IPS-15b (cell line): Measurements from ENCODE around the gene ABCG4.
A peak's percentile ranks its signal among the peaks of the same experiment; 100 is the strongest.
"Not testable (repeated sequence)": the region's sequence is repeated elsewhere in the genome, so short reads cannot be mapped to it uniquely, and the experiment has no call there.

Source experiments
- H3K27me3 ChIP-seq: one replicate; pipeline ENCODE4 v1.6.1; 2013; ENCODE audit warnings: low read length; ENCODE audit not compliant: control insufficient read depth, insufficient read depth
- H3K36me3 ChIP-seq: one replicate; pipeline ENCODE4 v1.6.1; 2013; ENCODE audit warnings: low read length; ENCODE audit not compliant: control insufficient read depth, insufficient read depth
- H3K4me1 ChIP-seq: one replicate; pipeline ENCODE4 v1.6.1; 2013; ENCODE audit warnings: mild to moderate bottlenecking, low read length; ENCODE audit not compliant: control insufficient read depth, insufficient read depth
- H3K4me3 ChIP-seq: one replicate; pipeline ENCODE4 v1.5.1; 2013; ENCODE audit warnings: low read depth, low read length
- H3K9ac ChIP-seq: one replicate; pipeline ENCODE4 v1.6.1; 2013; ENCODE audit warnings: low read depth, mild to moderate bottlenecking, low read length
- H3K9me3 ChIP-seq: one replicate; pipeline ENCODE4 v1.6.1; 2013; ENCODE audit warnings: mild to moderate bottlenecking, low read length; ENCODE audit not compliant: control insufficient read depth, insufficient read depth

ABCG4 gene

DNA sequence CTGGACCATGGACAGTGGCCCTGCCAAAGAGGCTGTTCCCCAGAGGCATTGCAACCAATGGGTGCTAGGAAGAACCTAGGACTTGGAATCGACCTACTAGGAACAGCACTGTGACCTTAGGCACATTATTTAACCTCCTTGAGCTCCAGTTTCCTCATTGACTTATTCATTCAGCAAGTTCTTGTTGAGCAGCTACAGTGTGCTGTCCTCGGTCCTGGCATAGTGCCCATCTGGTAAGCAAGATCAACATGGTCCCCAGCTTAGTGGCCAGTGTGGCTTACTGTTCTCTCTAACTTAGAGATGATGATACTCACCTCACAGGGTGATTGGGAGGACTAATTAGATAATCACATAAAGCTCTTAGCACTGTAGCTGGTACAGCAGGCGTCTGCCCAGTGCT, 8.2 kb downstream of the ABCG4 start:
- no peak overlapping the region for H3K9ac ChIP-seq

DNA sequence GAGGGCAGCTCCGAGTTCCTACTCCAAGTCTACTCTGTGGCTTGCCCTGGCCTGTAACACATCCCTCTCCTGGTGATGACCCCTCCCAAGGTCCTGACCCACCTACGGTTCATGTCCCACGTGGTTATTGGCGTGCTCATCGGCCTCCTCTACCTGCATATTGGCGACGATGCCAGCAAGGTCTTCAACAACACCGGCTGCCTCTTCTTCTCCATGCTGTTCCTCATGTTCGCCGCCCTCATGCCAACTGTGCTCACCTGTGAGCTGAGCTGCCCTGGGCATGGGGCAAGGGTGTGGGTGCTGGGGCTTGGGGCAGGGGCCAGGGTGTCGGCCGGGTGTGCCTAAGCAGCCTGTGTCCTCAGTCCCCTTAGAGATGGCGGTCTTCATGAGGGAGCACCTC, 9.6 kb downstream of the ABCG4 start:
- H3K4me1 ChIP-seq: no peaks in the 10 kb centered on the region
- H3K9ac ChIP-seq: no peak overlapping the region
- no peaks in the 10 kb centered on the region for H3K27me3 ChIP-seq
- no peak overlapping the region for H3K4me3 ChIP-seq
- H3K9me3 ChIP-seq: no peaks in the 10 kb centered on the region
- peaks cover 3% of the 10 kb centered on the region for H3K36me3 ChIP-seq

More for the DNA sequence above, 8.2 kb downstream of the ABCG4 start:
- Histone ChIP-seq H3K9me3 (no peaks in the 10 kb centered on the region), H3K4me3 (no peak overlapping the region), H3K27me3 (no peaks in the 10 kb centered on the region), H3K4me1 (no peaks in the 10 kb centered on the region), H3K36me3 (peaks cover 3% of the 10 kb centered on the region)

DNA sequence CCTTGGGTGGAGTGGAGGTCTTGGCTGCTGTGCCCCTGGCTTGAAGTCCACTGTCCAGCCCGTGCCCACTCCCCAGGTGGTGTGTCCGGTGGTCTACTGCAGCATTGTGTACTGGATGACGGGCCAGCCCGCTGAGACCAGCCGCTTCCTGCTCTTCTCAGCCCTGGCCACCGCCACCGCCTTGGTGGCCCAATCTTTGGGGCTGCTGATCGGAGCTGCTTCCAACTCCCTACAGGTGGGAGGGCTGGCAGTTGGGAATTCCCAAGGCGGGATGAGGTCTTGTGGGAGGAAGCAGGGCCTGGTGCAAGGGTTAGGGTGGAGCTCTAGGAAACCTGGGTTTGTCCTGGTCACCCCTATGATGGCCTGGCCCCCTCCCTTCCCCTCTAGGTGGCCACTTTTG, 11.3 kb downstream of the ABCG4 start:
- Histone ChIP-seq H3K9me3 (no peaks in the 10 kb centered on the region), H3K27me3 (no peaks in the 10 kb centered on the region), H3K9ac (no peak overlapping the region), H3K4me1 (no peaks in the 10 kb centered on the region), H3K36me3 (peaks cover 3% of the 10 kb centered on the region), H3K4me3 (no peak overlapping the region)

DNA sequence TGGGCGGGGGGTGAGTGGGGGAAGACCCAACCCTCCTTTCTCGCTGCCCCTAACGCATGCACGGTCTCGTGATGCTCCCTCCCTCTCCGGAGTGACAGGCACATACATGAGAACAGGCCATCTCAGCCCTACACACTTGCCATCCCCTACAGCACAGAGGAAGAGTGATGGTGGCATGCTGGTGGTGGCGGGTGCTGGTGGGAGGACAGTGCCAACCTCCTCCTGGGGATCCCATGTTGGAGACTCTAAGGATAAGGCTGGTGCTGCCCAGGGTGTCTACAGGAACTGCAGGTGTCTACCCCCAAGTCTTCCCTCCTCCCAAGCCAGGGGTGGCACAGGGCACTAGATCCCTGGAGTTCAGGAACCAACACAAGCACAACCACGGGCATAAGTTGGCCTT, 13.0 kb downstream of the ABCG4 start:
- peaks cover 3% of the 10 kb centered on the region for H3K4me1 ChIP-seq
- H3K9ac ChIP-seq: no peak overlapping the region
- no peaks in the 10 kb centered on the region for H3K9me3 ChIP-seq
- H3K36me3 ChIP-seq: peaks cover 3% of the 10 kb centered on the region
- H3K4me3 ChIP-seq: no peak overlapping the region
- H3K27me3 ChIP-seq: no peaks in the 10 kb centered on the region

DNA sequence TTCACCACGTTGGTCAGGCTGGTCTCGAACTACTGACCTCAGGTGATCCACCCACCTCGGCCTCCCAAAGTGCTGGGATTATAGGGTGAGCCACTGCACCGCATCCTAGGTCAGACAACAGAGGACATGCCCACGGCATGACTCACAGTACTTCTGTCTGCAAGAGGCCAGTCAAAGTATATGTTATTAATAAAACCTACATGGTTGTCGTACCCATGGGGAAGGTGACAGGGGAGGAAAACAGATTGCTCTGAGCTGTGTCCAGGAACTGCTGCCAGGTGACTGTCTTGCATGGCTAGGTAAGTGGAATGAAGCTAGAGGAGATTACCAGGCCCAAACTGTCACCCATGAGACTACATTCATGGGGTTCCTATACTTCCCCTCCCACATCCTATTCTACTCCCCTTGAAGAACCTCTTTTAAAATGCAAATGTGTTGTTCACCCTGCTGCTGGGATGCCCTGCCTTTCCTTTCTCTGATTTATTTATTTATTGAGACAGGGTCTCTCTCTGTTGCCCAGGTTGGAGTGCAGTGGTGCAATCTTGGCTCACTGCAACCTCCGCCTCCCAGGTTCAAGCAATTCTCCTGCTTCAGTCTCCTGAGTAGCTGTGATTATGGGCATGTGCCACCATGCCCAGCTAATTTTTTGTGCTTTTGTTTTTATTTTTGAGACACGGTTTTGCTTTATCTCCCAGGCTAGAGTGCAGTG, 17.7 kb downstream of the ABCG4 start:
- Histone ChIP-seq H3K4me1 (peaks cover 8% of the 10 kb centered on the region), H3K27me3 (no peaks in the 10 kb centered on the region), H3K9me3 (no peaks in the 10 kb centered on the region), H3K9ac (no peak overlapping the region), H3K4me3 (no peak overlapping the region), H3K36me3 (no peaks in the 10 kb centered on the region)

DNA sequence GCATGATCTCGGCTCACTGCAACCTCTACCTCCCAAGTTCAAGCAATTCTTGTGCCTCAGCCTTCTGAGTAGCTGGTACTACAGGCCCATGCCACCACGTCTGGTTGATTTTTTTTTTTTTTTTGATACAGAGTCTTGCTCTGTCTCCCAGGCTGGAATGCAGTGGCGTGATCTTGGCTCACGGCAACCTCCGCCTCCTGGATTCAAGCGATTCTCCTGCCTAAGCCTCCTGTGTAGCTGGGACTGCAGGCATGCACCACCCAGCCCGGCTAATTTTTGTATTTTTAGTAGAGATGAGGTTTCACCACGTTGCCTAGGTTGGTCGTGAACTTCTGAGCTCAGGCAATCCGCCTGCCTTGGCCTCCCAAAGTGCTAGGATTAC, 18.2 kb downstream of the ABCG4 start:
- H3K9ac ChIP-seq, H3K27me3 ChIP-seq, H3K4me1 ChIP-seq, H3K36me3 ChIP-seq, H3K9me3 ChIP-seq, H3K4me3 ChIP-seq: not testable (repeated sequence)

DNA sequence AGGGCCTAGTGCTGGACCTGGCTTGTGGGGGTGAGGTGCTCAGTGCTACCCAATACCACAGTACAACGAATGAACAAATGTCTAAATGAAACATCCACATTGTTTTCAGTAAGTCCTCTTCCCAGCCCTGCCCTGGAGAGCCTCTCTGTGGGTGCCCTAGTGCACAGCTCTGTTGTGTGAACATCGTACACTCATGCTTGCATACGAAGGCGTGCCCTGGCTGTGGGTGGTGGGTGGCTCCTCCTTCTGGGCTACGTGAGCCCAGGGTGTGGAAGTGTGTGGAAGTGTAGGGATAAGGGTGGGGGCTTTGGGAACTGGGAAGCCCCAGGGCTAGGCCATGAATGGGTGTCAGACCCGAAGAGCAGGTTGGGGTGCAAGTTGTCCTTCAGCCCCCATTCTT, 19.1 kb downstream of the ABCG4 start:
- Histone ChIP-seq H3K4me1 (peaks cover 8% of the 10 kb centered on the region), H3K4me3 (no peak overlapping the region), H3K9me3 (no peaks in the 10 kb centered on the region), H3K9ac (no peak overlapping the region), H3K36me3 (no peaks in the 10 kb centered on the region), H3K27me3 (no peaks in the 10 kb centered on the region)

DNA sequence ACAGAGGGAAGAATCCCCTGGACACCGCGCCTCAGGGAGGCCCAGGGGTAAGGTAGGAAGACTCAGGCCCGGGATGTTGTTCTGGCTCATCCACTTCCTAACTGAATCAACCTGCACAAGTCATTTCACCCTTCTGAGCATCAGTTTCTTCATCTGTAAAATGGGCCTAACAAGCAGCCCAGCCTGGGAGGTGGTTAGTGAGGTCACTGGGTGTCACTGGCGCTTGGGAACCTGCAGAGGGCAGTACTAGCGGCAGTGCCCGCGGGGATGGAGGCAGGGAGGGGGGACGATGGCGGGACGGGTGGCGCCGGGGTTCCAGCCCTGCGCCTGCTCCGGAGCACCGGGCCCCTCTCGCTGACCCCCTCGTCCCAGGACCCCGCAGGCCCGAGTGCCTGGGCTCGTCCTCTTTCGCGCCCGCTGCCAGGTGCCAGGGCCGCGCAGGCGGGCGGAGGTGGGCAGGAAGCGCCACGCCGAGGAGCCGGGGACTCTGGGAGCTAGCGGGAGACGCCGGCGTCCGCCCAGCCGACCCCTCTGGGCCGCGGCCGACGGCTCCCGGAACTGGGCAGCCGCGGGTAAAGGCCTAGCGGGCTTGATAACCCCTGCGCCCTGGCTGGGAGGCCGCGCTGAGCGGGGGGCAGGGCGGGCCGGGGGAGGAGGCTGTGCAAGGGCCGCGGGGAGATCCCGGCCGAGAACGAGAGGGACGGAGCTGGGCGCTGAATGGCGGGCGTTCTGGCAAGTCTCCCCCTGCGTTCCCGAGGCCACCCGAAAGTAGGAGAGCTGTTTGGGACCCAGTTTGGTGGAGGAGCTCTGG, 19.8 kb downstream of the ABCG4 start, which contains the start of gene NLRX1:
NLRX1 (plus strand) TSS at position 255 of the 811 bp plus-strand sequence. CDS start 2,679 bp downstream, outside the sequence.
- Histone ChIP-seq H3K4me1 (peaks cover 8% of the 10 kb centered on the region), H3K9ac (peak within 1 kb of the TSS; percentile 81), H3K9me3 (no peaks in the 10 kb centered on the region), H3K27me3 (no peaks in the 10 kb centered on the region), H3K36me3 (peaks cover 3% of the 10 kb centered on the region), H3K4me3 (peak within 1 kb of the TSS; percentile 84)

DNA sequence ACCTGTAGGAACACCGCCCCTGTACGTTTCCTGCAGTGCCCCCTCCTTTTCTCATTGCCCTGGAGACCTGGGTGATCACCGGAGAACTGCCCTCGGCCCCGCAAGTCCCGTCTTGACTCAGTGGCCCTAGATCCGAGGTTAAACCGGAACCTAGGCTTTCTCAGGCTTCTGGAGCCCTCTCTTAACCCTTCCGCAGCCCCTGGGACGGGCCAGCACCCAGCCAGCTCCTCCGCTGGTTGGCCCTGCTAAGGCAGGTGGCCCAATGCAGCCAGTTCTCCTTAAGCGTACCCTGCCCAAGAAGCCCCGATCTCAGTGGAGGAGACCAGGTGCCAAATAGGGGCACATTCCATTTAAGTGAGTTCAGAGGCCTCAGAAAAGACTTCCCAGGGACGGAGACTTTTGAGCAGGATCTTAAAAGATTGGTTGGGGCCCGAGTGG, 20.4 kb downstream of the ABCG4 start:
- Histone ChIP-seq H3K36me3 (peaks cover 7% of the 10 kb centered on the region), H3K4me1 (peaks cover 8% of the 10 kb centered on the region), H3K9me3 (no peaks in the 10 kb centered on the region), H3K9ac (peak overlapping the region; percentile 81), H3K4me3 (peak overlapping the region; percentile 84), H3K27me3 (no peaks in the 10 kb centered on the region)

DNA sequence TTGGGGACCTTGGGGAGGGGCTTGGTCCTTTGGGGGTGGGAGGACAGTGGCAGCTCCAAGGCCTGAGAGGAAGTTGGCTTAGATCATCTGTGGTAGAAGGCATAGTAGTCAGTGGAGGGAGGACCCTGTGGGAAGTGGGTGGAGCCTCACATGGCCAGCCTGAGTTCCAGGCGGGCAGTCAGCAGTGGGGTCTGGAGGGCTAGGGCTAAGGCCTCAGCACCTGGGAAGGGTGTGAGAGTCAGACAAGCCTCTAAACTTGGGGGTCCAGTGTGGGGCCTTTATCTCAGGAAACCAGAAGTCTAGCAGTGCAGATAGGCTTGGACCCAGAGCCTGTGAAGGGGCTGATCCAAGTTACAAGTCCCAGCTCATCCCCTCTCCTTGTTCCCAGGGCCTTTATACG, 23.7 kb downstream of the ABCG4 start:
- no peak overlapping the region for H3K9ac ChIP-seq
- no peaks in the 10 kb centered on the region for H3K9me3 ChIP-seq
- peaks cover 5% of the 10 kb centered on the region for H3K4me1 ChIP-seq
- peaks cover 11% of the 10 kb centered on the region for H3K36me3 ChIP-seq
- H3K4me3 ChIP-seq: no peak overlapping the region
- H3K27me3 ChIP-seq: no peaks in the 10 kb centered on the region

DNA sequence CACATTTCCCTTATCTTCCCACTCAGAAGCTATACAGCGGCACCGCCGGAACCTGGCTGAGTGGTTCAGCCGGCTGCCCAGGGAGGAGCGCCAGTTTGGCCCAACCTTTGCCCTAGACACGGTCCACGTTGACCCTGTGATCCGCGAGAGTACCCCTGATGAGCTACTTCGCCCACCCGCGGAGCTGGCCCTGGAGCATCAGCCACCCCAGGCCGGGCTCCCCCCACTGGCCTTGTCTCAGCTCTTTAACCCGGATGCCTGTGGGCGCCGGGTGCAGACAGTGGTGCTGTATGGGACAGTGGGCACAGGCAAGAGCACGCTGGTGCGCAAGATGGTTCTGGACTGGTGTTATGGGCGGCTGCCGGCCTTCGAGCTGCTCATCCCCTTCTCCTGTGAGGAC, 24.6 kb downstream of the ABCG4 start:
- H3K27me3 ChIP-seq: no peaks in the 10 kb centered on the region
- no peaks in the 10 kb centered on the region for H3K4me1 ChIP-seq
- no peak overlapping the region for H3K4me3 ChIP-seq
- peaks cover 13% of the 10 kb centered on the region for H3K36me3 ChIP-seq
- H3K9me3 ChIP-seq: no peaks in the 10 kb centered on the region
- no peak overlapping the region for H3K9ac ChIP-seq
